ENCODE results near the gene PAPPA2.

The PAPPA2 gene

GRCh38 chr1:176809292-176809691 lies 346.3 kb downstream of the PAPPA2 start:
- H3K4me3 ChIP-seq (ENCODE audit: low read length): no peak overlapping the region
- no peak for DNase-seq (ENCODE audit: low read depth)
- TF ChIP-seq CTCF (conservative IDR thresholded peaks at IDR 0.05; ENCODE audit: low read depth, low read length): no peak

- DNase-seq (ENCODE audit: low read depth): no peak
- TF ChIP-seq CTCF (conservative IDR thresholded peaks at IDR 0.05; ENCODE audit: low read depth, low read length): no peak
- no peak overlapping the region for H3K4me3 ChIP-seq (ENCODE audit: low read length)
These were observed 348.7 kb downstream of the PAPPA2 start for GRCh38 chr1:176811511-176812288.

- no peak for DNase-seq (ENCODE audit: low read depth)
- H3K4me3 ChIP-seq (ENCODE audit: low read length): no peak overlapping the region
- TF ChIP-seq CTCF (conservative IDR thresholded peaks at IDR 0.05; ENCODE audit: low read depth, low read length): no peak
These were observed 352.6 kb downstream of the PAPPA2 start for GRCh38 chr1:176815621-176816020.

GRCh38 chr1:176816232-176816631 lies 353.3 kb downstream of the PAPPA2 start:
- no peak for DNase-seq (ENCODE audit: low read depth)
- no peak for TF ChIP-seq CTCF (conservative IDR thresholded peaks at IDR 0.05; ENCODE audit: low read depth, low read length)
- no peak overlapping the region for H3K4me3 ChIP-seq (ENCODE audit: low read length)

GRCh38 chr1:176820391-176821031 lies 357.5 kb downstream of the PAPPA2 start:
- no peak for TF ChIP-seq CTCF (conservative IDR thresholded peaks at IDR 0.05; ENCODE audit: low read depth, low read length)
- DNase-seq (ENCODE audit: low read depth): no peak
- no peak overlapping the region for H3K4me3 ChIP-seq (ENCODE audit: low read length)

- DNase-seq (ENCODE audit: low read depth): no peak
- no peak overlapping the region for H3K4me3 ChIP-seq (ENCODE audit: low read length)
- no peak for TF ChIP-seq CTCF (conservative IDR thresholded peaks at IDR 0.05; ENCODE audit: low read depth, low read length)
These were observed 363.3 kb downstream of the PAPPA2 start for GRCh38 chr1:176826265-176826664.

- no peak for TF ChIP-seq CTCF (conservative IDR thresholded peaks at IDR 0.05; ENCODE audit: low read depth, low read length)
- no peak for DNase-seq (ENCODE audit: low read depth)
- no peak overlapping the region for H3K4me3 ChIP-seq (ENCODE audit: low read length)
These were observed 366.3 kb downstream of the PAPPA2 start for GRCh38 chr1:176829261-176829660.

Measured in retinal pigment epithelial cell (primary cell).